ENCODE data around the gene GPR89A.
"Not testable (repeated sequence)": the region's sequence is repeated elsewhere in the genome, so short reads cannot be mapped to it uniquely, and the experiment has no call there.

The GPR89A gene

GRCh38 chr1:145686078-145686477, 78.3 kb downstream of the GPR89A start:
- DNase-seq (ENCODE audit: low read depth in 2 of 2) = not testable (repeated sequence)

GRCh38 chr1:145688328-145688727, 80.5 kb downstream of the GPR89A start:
- DNase-seq (ENCODE audit: low read depth in 2 of 2) = no peak

GRCh38 chr1:145688924-145689323, 81.1 kb downstream of the GPR89A start:
- DNase-seq (ENCODE audit: low read depth in 2 of 2) = no peak

- no peak for DNase-seq (ENCODE audit: low read depth in 2 of 2)
These were observed 82.1 kb downstream of the GPR89A start for GRCh38 chr1:145689922-145690321.

GRCh38 chr1:145690587-145691558, 83.1 kb downstream of the GPR89A start:
- DNase-seq (ENCODE audit: low read depth in 2 of 2) = no peak

GRCh38 chr1:145692785-145693443, 85.1 kb downstream of the GPR89A start:
- DNase-seq (ENCODE audit: low read depth in 2 of 2) = no peak

GRCh38 chr1:145695821-145696629, 88.2 kb downstream of the GPR89A start:
- DNase-seq (ENCODE audit: low read depth in 2 of 2) = no peak

- DNase-seq (ENCODE audit: low read depth in 2 of 2) = no peak
These were observed 88.8 kb downstream of the GPR89A start for GRCh38 chr1:145696630-145696960.

- no peak for DNase-seq (ENCODE audit: low read depth in 2 of 2)
These were observed 93.6 kb downstream of the GPR89A start for GRCh38 chr1:145701306-145701862.

- no peak for DNase-seq (ENCODE audit: low read depth in 2 of 2)
These were observed 94.3 kb downstream of the GPR89A start for GRCh38 chr1:145702052-145702451.

- DNase-seq (ENCODE audit: low read depth in 2 of 2) = no peak
These were observed 95.0 kb downstream of the GPR89A start for GRCh38 chr1:145702826-145703225.

- DNase-seq (ENCODE audit: low read depth in 2 of 2) = no peak
These were observed 97.8 kb downstream of the GPR89A start for GRCh38 chr1:145705622-145706021.

- no peak for DNase-seq (ENCODE audit: low read depth in 2 of 2)
These were observed 98.4 kb downstream of the GPR89A start for GRCh38 chr1:145706086-145706664.

GRCh38 chr1:145707183-145707867, 99.5 kb downstream of the GPR89A start, which contains the start of gene PDZK1:
TSS of gene PDZK1 (minus strand) at chr1:145707368. CDS start at chr1:145688021, 19,347 bp downstream.
- DNase-seq (ENCODE audit: low read depth in 2 of 2) = no peak

- DNase-seq (ENCODE audit: low read depth in 2 of 2) = no peak
These were observed 100.3 kb downstream of the GPR89A start for GRCh38 chr1:145708063-145708462.

GRCh38 chr1:145710291-145711027, 102.7 kb downstream of the GPR89A start:
- DNase-seq (ENCODE audit: low read depth in 2 of 2) = no peak

- no peak for DNase-seq (ENCODE audit: low read depth in 2 of 2)
These were observed 103.4 kb downstream of the GPR89A start for GRCh38 chr1:145711213-145711651.

- no peak for DNase-seq (ENCODE audit: low read depth in 2 of 2)
These were observed 106.8 kb downstream of the GPR89A start for GRCh38 chr1:145714524-145715111.

- no peak for DNase-seq (ENCODE audit: low read depth in 2 of 2)
These were observed 109.0 kb downstream of the GPR89A start for GRCh38 chr1:145716641-145717345.
